WTC11 (cell line): Measurements from ENCODE around the gene CACNA1C. TPM values are rescaled to one million over a fixed set of nuclear protein-coding genes. Genes with fewer than 3 reads are reported as not detected.

Experiments
- ATAC-seq: fragments of 200-7000 bp; cut with Tn5 transposase; 2 replicates; pipeline ENCODE4 v1.10.0; 2021; ENCODE audit warnings: mild to moderate bottlenecking, moderate library complexity
- CTCF ChIA-PET: fragments of 300-600 bp; sonication (Branson Sonifier 250); formaldehyde crosslinking; loops from one replicate; lab custom pipeline; 2021; ENCODE audit warnings: antibody characterized with exemption; lab: Charles Lee
- POLR2A ChIA-PET: fragments of 350-600 bp; sonication (Branson Sonifier 250); formaldehyde crosslinking; loops from one replicate; lab custom pipeline; 2021; ENCODE audit warnings: antibody characterized with exemption; lab: Charles Lee
- DNase-seq: peaks from one replicate; pipeline ENCODE4 v3.0.0; 2021; ENCODE audit warnings: low spot score
- H3K27ac Mint-ChIP-seq: 2 replicates; pipeline ENCODE4 v1.8.0; 2021; ENCODE audit warnings: mixed read lengths
- H3K27me3 Mint-ChIP-seq: 2 replicates; pipeline ENCODE4 v1.8.0; 2021; ENCODE audit warnings: low read depth, mild to moderate bottlenecking, moderate library complexity, mixed read lengths
- H3K36me3 Mint-ChIP-seq: 2 replicates; pipeline ENCODE4 v1.8.0; 2021; ENCODE audit warnings: mixed read lengths
- H3K4me1 Mint-ChIP-seq: 2 replicates; pipeline ENCODE4 v1.8.0; 2022; ENCODE audit warnings: mixed read lengths
- H3K4me3 Mint-ChIP-seq: 2 replicates; pipeline ENCODE4 v1.8.0; 2021; ENCODE audit warnings: mild to moderate bottlenecking, moderate library complexity, mixed read lengths
- H3K9me3 Mint-ChIP-seq: 2 replicates; pipeline ENCODE4 v1.8.0; 2021; ENCODE audit warnings: mixed read lengths
- ATF2 ChIP-seq: sonication (generic); formaldehyde crosslinking; IDR thresholded peaks from 2 replicates; pipeline ENCODE4 v1.8.1; 2022; ENCODE audit warnings: low read depth, missing genetic modification reagents, borderline replicate concordance
- FOXJ3 ChIP-seq: sonication (generic); formaldehyde crosslinking; IDR thresholded peaks from 2 replicates; pipeline ENCODE4 v1.9.0; 2021; ENCODE audit warnings: missing genetic modification reagents, mild to moderate bottlenecking, borderline replicate concordance
- GABPB1 ChIP-seq: sonication (generic); formaldehyde crosslinking; IDR thresholded peaks from 2 replicates; pipeline ENCODE4 v1.8.1; 2023; ENCODE audit warnings: mild to moderate bottlenecking, missing genetic modification reagents
- IRF2 ChIP-seq: sonication (generic); formaldehyde crosslinking; IDR thresholded peaks from 2 replicates; pipeline ENCODE4 v1.8.0; 2022; ENCODE audit warnings: low read depth, missing genetic modification reagents, borderline replicate concordance
- MLX ChIP-seq: sonication (generic); formaldehyde crosslinking; IDR thresholded peaks from 2 replicates; pipeline ENCODE4 v1.8.1; 2023; ENCODE audit warnings: mild to moderate bottlenecking, missing genetic modification reagents, moderate library complexity
- MYBL2 ChIP-seq: sonication (generic); formaldehyde crosslinking; IDR thresholded peaks from 2 replicates; pipeline ENCODE4 v1.8.1; 2023; ENCODE audit warnings: mild to moderate bottlenecking, moderate library complexity, missing genetic modification reagents
- NFATC4 ChIP-seq: fragments of 250-450 bp; sonication (Bioruptor Pico); IDR thresholded peaks from 2 replicates; pipeline ENCODE4 v1.9.0; 2021; ENCODE audit warnings: mild to moderate bottlenecking
- NFYB ChIP-seq: sonication (generic); formaldehyde crosslinking; conservative IDR thresholded peaks from 2 replicates; pipeline ENCODE4 v1.8.0; 2022; ENCODE audit warnings: low read depth, missing genetic modification reagents
- NR2C2 ChIP-seq: sonication (generic); formaldehyde crosslinking; IDR thresholded peaks from 2 replicates; pipeline ENCODE4 v1.8.0; 2022; ENCODE audit warnings: mild to moderate bottlenecking, missing genetic modification reagents
- NR3C1 ChIP-seq: sonication (generic); formaldehyde crosslinking; conservative IDR thresholded peaks from 2 replicates; pipeline ENCODE4 v1.8.1; 2023; ENCODE audit warnings: low read depth, mild to moderate bottlenecking, missing genetic modification reagents
- SMAD3 ChIP-seq: sonication (generic); formaldehyde crosslinking; IDR thresholded peaks from 2 replicates; pipeline ENCODE4 v1.8.0; 2022; ENCODE audit warnings: missing genetic modification reagents, mild to moderate bottlenecking, borderline replicate concordance
- SP1 ChIP-seq: sonication (generic); formaldehyde crosslinking; conservative IDR thresholded peaks from 2 replicates; pipeline ENCODE4 v1.8.1; 2022; ENCODE audit warnings: missing genetic modification reagents
- TP53 ChIP-seq: sonication (generic); formaldehyde crosslinking; IDR thresholded peaks from 2 replicates; pipeline ENCODE4 v1.8.1; 2023; ENCODE audit warnings: mild to moderate bottlenecking, missing genetic modification reagents
- ZNF263 ChIP-seq: sonication (generic); formaldehyde crosslinking; IDR thresholded peaks from 2 replicates; pipeline ENCODE4 v1.8.1; 2022; ENCODE audit warnings: low read depth, mild to moderate bottlenecking, moderate library complexity, missing genetic modification reagents
- ZNF317 ChIP-seq: sonication (generic); formaldehyde crosslinking; IDR thresholded peaks from 2 replicates; pipeline ENCODE4 v1.8.1; 2023; ENCODE audit warnings: low read depth, mild to moderate bottlenecking, moderate library complexity, missing genetic modification reagents, borderline replicate concordance
- ZNF512 ChIP-seq: sonication (generic); formaldehyde crosslinking; IDR thresholded peaks from 2 replicates; pipeline ENCODE4 v1.8.1; 2022; ENCODE audit warnings: missing genetic modification reagents, borderline replicate concordance
- ZNF671 ChIP-seq: fragments of 250-450 bp; sonication (Bioruptor Pico); IDR thresholded peaks from 2 replicates; pipeline ENCODE4 v1.8.0; 2021; ENCODE audit warnings: mild to moderate bottlenecking
- total RNA-seq: library from RNA; stranded (reverse); gene quantifications from 3 replicates; pipeline ENCODE4 v1.2.3, GENCODE V29; 2021
- TF ChIP-seq, protein P1 (sequence below): sonication (generic); formaldehyde crosslinking; IDR thresholded peaks from 2 replicates; pipeline ENCODE4 v1.8.1; 2023; ENCODE audit warnings: mild to moderate bottlenecking, moderate library complexity, missing genetic modification reagents
- TF ChIP-seq, protein P2 (sequence below): sonication (generic); formaldehyde crosslinking; IDR thresholded peaks from 2 replicates; pipeline ENCODE4 v1.8.1; 2023; ENCODE audit warnings: mild to moderate bottlenecking, missing genetic modification reagents, moderate library complexity
- TF ChIP-seq, protein P3 (sequence below): sonication (generic); formaldehyde crosslinking; IDR thresholded peaks from 2 replicates; pipeline ENCODE4 v1.8.0; 2023; ENCODE audit warnings: missing genetic modification reagents
- TF ChIP-seq, protein P4 (sequence below): sonication (generic); formaldehyde crosslinking; conservative IDR thresholded peaks from 2 replicates; pipeline ENCODE4 v1.8.1; 2023; ENCODE audit warnings: mild to moderate bottlenecking, low read depth, missing genetic modification reagents, moderate library complexity

Gene CACNA1C
- total RNA-seq, 1 experiment from 2014 or later: 1.7 TPM

GRCh38 chr12:2523844-2524243 is 471.1 kb downstream of the CACNA1C start:
- ChIA-PET CTCF (no interaction called here), POLR2A (interaction anchor here (0.6 kb wide), 1 partner anchor 291 kb away, joined by 3 read pairs; no protein-coding TSS in a partner anchor)

DNA sequence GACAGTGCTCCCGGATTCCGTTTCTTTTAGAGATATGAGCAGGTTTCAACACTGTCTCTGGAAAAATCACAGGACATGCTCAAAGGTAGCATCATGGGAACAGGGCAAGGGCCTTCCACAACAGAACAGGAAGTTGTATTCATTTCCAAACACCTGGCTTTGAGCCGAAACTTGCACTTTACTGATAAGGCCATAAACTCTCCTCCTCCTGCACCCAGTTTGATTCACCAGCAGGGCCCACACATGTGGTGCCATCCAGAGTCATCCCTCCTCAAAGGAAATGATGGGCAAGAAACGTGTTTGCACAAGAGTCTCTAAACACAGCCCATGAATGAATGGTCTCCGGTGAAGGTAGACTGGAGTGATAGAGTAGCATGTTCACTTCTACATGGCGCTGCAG is 473.6 kb downstream of the CACNA1C start:
- no peak for DNase-seq
- CTCF ChIA-PET: no interaction called here
- TF ChIP-seq ZNF263 (no peak), NFYB (no peak), SP1 (CRISPR knock-in tag) (no peak), ZNF512 (no peak), FOXJ3 (CRISPR knock-in tag) (no peak)
- TF ChIP-seq, protein P1, sequence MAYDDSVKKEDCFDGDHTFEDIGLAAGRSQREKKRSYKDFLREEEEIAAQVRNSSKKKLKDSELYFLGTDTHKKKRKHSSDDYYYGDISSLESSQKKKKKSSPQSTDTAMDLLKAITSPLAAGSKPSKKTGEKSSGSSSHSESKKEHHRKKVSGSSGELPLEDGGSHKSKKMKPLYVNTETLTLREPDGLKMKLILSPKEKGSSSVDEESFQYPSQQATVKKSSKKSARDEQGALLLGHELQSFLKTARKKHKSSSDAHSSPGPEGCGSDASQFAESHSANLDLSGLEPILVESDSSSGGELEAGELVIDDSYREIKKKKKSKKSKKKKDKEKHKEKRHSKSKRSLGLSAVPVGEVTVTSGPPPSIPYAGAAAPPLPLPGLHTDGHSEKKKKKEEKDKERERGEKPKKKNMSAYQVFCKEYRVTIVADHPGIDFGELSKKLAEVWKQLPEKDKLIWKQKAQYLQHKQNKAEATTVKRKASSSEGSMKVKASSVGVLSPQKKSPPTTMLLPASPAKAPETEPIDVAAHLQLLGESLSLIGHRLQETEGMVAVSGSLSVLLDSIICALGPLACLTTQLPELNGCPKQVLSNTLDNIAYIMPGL (CRISPR knock-in tag): no peak
- TF ChIP-seq, all 79 proteins: peak for 0
- H3K4me1 Mint-ChIP-seq: peaks cover 4% of the 10 kb centered on the region
- H3K27ac Mint-ChIP-seq: no peak overlapping the region
- H3K36me3 Mint-ChIP-seq: no peaks in the 10 kb centered on the region
- H3K27me3 Mint-ChIP-seq: no peaks in the 10 kb centered on the region
- H3K4me3 Mint-ChIP-seq: no peak overlapping the region
- no peaks in the 10 kb centered on the region for H3K9me3 Mint-ChIP-seq
- POLR2A ChIA-PET: no interaction called here
- ATAC-seq: no peak

More at GRCh38 chr12:2523844-2524243, 471.1 kb downstream of the CACNA1C start:
- TF ChIP-seq ZNF512 (no peak), ZNF317 (no peak), NFATC4 (no peak)
- no peaks in the 10 kb centered on the region for H3K27me3 Mint-ChIP-seq
- H3K9me3 Mint-ChIP-seq: peaks cover 8% of the 10 kb centered on the region; the same call in 1 of the 2 replicates
- H3K4me3 Mint-ChIP-seq: no peak overlapping the region
- no peak for ATAC-seq
- peaks cover 7% of the 10 kb centered on the region; the same call in 1 of the 2 replicates for H3K36me3 Mint-ChIP-seq
- no peak overlapping the region for H3K27ac Mint-ChIP-seq
- no peak for DNase-seq
- H3K4me1 Mint-ChIP-seq: no peaks in the 10 kb centered on the region

GRCh38 chr12:2528001-2528400 is 475.2 kb downstream of the CACNA1C start:
- ATAC-seq (no peak), DNase-seq (no peak)
- H3K27ac Mint-ChIP-seq: no peak overlapping the region
- H3K4me3 Mint-ChIP-seq: no peak overlapping the region
- H3K36me3 Mint-ChIP-seq: no peaks in the 10 kb centered on the region
- POLR2A ChIA-PET: no interaction called here
- H3K9me3 Mint-ChIP-seq: no peaks in the 10 kb centered on the region
- H3K27me3 Mint-ChIP-seq: no peaks in the 10 kb centered on the region
- peaks cover 21% of the 10 kb centered on the region for H3K4me1 Mint-ChIP-seq
- CTCF ChIA-PET: no interaction called here
- TF ChIP-seq, protein P2, sequence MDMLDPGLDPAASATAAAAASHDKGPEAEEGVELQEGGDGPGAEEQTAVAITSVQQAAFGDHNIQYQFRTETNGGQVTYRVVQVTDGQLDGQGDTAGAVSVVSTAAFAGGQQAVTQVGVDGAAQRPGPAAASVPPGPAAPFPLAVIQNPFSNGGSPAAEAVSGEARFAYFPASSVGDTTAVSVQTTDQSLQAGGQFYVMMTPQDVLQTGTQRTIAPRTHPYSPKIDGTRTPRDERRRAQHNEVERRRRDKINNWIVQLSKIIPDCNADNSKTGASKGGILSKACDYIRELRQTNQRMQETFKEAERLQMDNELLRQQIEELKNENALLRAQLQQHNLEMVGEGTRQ (CRISPR knock-in tag): no peak
- TF ChIP-seq NR2C2 (CRISPR knock-in tag) (no peak), MYBL2 (CRISPR knock-in tag) (no peak), TP53 (CRISPR knock-in tag) (no peak), MLX (CRISPR knock-in tag) (no peak), NR3C1 (no peak), ATF2 (CRISPR knock-in tag) (no peak), GABPB1 (CRISPR knock-in tag) (no peak), ZNF671 (CRISPR knock-in tag) (no peak), IRF2 (CRISPR knock-in tag) (no peak), SMAD3 (CRISPR knock-in tag) (no peak)
- TF ChIP-seq, protein P3, sequence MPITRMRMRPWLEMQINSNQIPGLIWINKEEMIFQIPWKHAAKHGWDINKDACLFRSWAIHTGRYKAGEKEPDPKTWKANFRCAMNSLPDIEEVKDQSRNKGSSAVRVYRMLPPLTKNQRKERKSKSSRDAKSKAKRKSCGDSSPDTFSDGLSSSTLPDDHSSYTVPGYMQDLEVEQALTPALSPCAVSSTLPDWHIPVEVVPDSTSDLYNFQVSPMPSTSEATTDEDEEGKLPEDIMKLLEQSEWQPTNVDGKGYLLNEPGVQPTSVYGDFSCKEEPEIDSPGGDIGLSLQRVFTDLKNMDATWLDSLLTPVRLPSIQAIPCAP: no peak
- TF ChIP-seq, protein P4, sequence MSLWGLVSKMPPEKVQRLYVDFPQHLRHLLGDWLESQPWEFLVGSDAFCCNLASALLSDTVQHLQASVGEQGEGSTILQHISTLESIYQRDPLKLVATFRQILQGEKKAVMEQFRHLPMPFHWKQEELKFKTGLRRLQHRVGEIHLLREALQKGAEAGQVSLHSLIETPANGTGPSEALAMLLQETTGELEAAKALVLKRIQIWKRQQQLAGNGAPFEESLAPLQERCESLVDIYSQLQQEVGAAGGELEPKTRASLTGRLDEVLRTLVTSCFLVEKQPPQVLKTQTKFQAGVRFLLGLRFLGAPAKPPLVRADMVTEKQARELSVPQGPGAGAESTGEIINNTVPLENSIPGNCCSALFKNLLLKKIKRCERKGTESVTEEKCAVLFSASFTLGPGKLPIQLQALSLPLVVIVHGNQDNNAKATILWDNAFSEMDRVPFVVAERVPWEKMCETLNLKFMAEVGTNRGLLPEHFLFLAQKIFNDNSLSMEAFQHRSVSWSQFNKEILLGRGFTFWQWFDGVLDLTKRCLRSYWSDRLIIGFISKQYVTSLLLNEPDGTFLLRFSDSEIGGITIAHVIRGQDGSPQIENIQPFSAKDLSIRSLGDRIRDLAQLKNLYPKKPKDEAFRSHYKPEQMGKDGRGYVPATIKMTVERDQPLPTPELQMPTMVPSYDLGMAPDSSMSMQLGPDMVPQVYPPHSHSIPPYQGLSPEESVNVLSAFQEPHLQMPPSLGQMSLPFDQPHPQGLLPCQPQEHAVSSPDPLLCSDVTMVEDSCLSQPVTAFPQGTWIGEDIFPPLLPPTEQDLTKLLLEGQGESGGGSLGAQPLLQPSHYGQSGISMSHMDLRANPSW: no peak
